Chondrocyte (in vitro differentiated cells): Measurements from ENCODE around the gene CYP1B1. TPM values are rescaled to one million over a fixed set of nuclear protein-coding genes. Genes with fewer than 3 reads are reported as not detected.

Experiments used
- DNase-seq: peaks from one replicate; pipeline ENCODE4 v3.0.0; 2021; ENCODE audit warnings: mixed read lengths, low spot score
- H3K27ac Mint-ChIP-seq: one replicate; pipeline ENCODE4 v1.8.0; 2021; ENCODE audit warnings: mild to moderate bottlenecking, moderate library complexity, mixed read lengths; ENCODE audit not compliant: unreplicated experiment
- H3K27me3 Mint-ChIP-seq: 2 replicates; pipeline ENCODE4 v1.8.0; 2021; ENCODE audit warnings: low read depth, mixed read lengths
- H3K36me3 Mint-ChIP-seq: 2 replicates; pipeline ENCODE4 v1.8.0; 2021; ENCODE audit warnings: low read depth, mixed read lengths
- H3K4me1 Mint-ChIP-seq: 2 replicates; pipeline ENCODE4 v1.8.0; 2021; ENCODE audit warnings: low read depth, mild to moderate bottlenecking, mixed read lengths
- H3K4me3 Mint-ChIP-seq: one replicate; pipeline ENCODE4 v1.8.0; 2021; ENCODE audit warnings: mild to moderate bottlenecking, moderate library complexity, mixed read lengths; ENCODE audit not compliant: unreplicated experiment
- H3K9me3 Mint-ChIP-seq: 2 replicates; pipeline ENCODE4 v1.8.0; 2021; ENCODE audit warnings: low read depth, mixed read lengths
- CTCF ChIP-seq: fragments of 200-600 bp; sonication (generic); IDR thresholded peaks from 2 replicates; pipeline ENCODE4 v1.5.0; 2021; ENCODE audit warnings: antibody characterized with exemption, mild to moderate bottlenecking, moderate library complexity
- total RNA-seq: library from RNA; stranded (reverse); gene quantifications from 3 replicates; pipeline ENCODE4 v1.2.1, GENCODE V29; 2021

Gene CYP1B1
- total RNA-seq, 1 donor from 2014 or later, result 135 TPM

DNA sequence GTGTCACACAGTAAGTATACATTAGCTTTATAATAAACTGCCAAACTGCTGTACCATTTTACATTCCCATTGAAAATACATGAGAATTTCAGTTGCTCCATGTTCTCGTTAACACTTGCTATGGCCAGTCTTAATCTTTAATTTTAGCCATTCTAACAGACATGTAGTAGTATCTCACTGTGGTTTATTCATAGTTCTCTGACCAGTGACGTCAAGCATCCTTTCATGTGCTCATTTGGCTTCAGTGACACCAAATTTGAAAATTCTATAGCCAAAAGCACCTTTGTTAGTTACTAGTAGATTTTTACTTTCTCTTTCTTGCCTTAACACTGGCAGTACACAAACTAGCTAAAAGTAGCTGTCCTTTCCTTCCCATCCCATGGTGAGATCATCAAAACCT is 43.0 kb downstream of the CYP1B1 start:
- no peak overlapping the region for H3K4me3 Mint-ChIP-seq
- peaks cover 8% of the 10 kb centered on the region for H3K27me3 Mint-ChIP-seq
- H3K27ac Mint-ChIP-seq, result no peak overlapping the region
- DNase-seq, result no peak
- H3K4me1 Mint-ChIP-seq, result peaks cover 18% of the 10 kb centered on the region
- no peaks in the 10 kb centered on the region for H3K9me3 Mint-ChIP-seq
- no peaks in the 10 kb centered on the region for H3K36me3 Mint-ChIP-seq
- TF ChIP-seq CTCF, result no peak

DNA sequence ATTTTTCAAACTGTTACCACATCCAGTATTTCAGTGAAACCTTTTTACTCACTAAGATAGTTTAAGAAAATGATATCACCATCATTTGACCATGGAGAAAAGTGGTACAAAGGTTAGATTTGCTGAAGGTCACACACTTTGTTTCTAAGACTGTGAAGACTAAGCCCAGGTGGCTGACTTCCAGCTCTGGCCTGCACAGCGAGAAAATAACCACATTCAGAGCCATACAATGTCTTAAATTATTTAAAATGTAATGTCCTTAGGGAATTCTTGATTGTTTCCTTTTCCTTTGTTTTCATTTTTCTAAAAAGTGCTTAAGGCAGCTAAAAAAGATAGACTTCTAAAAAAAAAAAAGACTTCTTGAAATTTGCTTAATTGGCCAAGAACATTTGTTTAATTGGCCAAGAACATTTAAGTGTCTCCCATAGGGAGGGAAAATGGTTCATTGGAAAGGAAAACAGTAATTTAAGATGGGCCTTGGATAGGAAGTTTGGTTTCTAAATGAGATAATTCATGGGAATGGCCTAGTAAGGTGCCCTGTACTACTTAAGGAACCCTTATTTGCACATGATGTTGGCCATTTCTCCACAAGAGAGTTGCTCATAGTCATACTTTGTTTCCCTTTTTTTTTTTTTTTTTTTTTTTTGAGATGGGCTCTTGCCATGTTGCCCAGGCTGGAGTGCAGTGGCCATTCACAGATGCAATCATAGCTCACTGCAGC is 45.2 kb downstream of the CYP1B1 start:
- Mint-ChIP-seq H3K27me3 (peaks cover 2% of the 10 kb centered on the region), H3K27ac (no peak overlapping the region), H3K4me3 (no peak overlapping the region), H3K4me1 (peaks cover 7% of the 10 kb centered on the region), H3K36me3 (no peaks in the 10 kb centered on the region), H3K9me3 (no peaks in the 10 kb centered on the region)
- DNase-seq, result no peak
- no peak for TF ChIP-seq CTCF

DNA sequence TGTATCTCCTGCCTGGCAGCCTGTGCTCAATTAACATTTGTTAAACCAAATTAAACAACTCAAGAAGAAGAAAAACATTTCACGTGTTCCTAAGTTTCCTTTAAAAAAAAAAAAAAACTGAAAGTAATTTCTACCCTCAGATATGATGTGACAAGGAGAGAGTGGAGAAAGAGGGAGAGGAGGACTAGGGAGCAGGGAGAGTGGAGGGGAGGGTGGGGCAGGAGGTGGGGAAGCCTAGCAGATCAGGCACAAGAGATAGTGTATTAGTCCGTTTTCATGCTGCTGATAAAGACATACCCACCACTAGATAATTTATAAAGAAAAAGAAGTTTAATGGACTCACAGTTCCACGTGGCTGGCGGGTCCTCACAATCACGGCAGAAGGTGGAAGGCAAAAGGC is 46.4 kb downstream of the CYP1B1 start:
- Mint-ChIP-seq H3K36me3 (no peaks in the 10 kb centered on the region), H3K27ac (no peak overlapping the region)

DNA sequence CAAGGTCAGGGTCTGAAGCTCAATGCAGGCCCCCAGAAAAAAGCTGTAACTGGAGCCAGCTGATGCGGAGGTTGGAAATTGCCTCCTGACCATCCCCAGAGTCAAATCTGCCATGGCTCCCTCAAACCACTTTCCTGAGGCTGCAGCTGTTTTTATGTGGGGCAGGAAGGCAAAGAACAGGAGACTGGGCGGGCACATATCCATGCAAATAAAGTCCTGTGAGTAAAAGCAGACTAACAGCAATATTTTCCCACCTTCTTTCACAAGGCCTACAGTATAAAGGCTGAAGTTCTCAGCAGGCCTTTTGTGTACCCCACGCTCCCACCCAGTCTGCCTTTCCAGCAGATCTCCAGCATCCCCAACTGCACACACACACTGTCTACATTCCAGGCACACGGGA is 47.1 kb downstream of the CYP1B1 start:
- no peak for DNase-seq
- H3K27me3 Mint-ChIP-seq, result no peaks in the 10 kb centered on the region
- peaks cover 4% of the 10 kb centered on the region for H3K9me3 Mint-ChIP-seq
- TF ChIP-seq CTCF, result no peak
- H3K36me3 Mint-ChIP-seq, result no peaks in the 10 kb centered on the region
- H3K4me3 Mint-ChIP-seq, result no peak overlapping the region
- peaks cover 4% of the 10 kb centered on the region for H3K4me1 Mint-ChIP-seq
- no peak overlapping the region for H3K27ac Mint-ChIP-seq

More for the DNA sequence above, 46.4 kb downstream of the CYP1B1 start:
- Mint-ChIP-seq H3K4me3 (no peak overlapping the region), H3K9me3 (no peaks in the 10 kb centered on the region), H3K4me1 (peaks cover 7% of the 10 kb centered on the region), H3K27me3 (no peaks in the 10 kb centered on the region)
- no peak for TF ChIP-seq CTCF
- DNase-seq, result no peak

- DNase-seq, result no peak
- no peak overlapping the region for H3K27ac Mint-ChIP-seq
- H3K4me3 Mint-ChIP-seq, result no peak overlapping the region
- no peak for TF ChIP-seq CTCF
- H3K36me3 Mint-ChIP-seq, result no peaks in the 10 kb centered on the region
- H3K27me3 Mint-ChIP-seq, result no peaks in the 10 kb centered on the region
- peaks cover 4% of the 10 kb centered on the region for H3K9me3 Mint-ChIP-seq
- no peaks in the 10 kb centered on the region for H3K4me1 Mint-ChIP-seq
Observed at GRCh38 chr2:38026846-38027245, 49.1 kb downstream of the CYP1B1 start.
